HG03460 (cell line): ENCODE data around the gene MAMDC2.
"Not testable (repeated sequence)": the region's sequence is repeated elsewhere in the genome, so short reads cannot be mapped to it uniquely, and the experiment has no call there.

Experiments
- ATAC-seq: cut with Tn5 transposase; IDR thresholded peaks from one replicate; pipeline ENCODE4 v1.9.1; 2021; ENCODE audit not compliant: unreplicated experiment

The MAMDC2 gene

DNA sequence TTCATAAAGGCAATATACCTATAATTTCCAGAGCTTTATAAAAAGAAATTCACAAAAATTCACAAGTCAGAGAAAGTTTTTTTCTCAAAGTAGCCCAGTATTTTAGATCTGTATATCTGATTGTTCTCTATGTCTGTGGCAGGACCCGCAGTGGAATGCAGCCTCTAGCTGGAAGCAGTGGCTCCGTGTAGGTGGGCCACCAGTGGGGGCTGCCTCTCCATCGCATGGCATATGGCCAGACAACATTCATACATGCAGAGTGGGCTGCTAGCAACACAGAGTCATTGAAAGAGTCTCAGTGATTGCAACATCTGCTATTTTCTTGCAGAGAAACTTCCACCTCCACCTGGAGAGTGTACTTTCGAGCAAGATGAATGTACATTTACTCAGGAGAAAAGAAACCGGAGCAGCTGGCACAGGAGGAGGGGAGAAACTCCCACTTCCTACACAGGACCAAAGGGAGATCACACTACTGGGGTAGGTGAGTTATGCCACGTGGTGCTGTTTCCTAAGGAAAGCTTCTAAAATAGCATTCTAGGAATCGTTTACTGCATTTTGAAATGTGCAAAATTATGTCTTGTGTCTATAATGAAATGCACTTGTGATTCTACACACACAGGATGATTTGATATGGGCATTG lies 126.6 kb downstream of the MAMDC2 start:
- no peak for ATAC-seq

DNA sequence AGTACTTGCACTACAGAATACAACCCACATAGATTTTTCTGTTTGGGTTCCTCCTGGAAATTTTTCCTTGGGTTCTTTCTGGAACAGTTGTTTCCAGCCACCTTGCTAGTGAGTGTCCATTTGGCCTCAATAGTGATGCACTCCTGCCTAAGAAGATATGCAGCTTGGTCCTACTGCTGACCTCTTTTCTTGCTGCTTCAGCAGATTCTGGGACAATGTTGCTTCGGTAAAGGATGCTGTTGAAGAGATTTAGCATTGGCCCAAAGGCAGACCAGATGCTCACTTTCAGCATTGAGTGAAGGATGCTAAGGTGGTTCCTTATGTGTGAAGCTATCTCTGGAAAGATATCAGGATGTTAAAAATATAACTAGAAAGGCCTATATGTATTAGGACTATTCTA lies 128.9 kb downstream of the MAMDC2 start:
- no peak for ATAC-seq

DNA sequence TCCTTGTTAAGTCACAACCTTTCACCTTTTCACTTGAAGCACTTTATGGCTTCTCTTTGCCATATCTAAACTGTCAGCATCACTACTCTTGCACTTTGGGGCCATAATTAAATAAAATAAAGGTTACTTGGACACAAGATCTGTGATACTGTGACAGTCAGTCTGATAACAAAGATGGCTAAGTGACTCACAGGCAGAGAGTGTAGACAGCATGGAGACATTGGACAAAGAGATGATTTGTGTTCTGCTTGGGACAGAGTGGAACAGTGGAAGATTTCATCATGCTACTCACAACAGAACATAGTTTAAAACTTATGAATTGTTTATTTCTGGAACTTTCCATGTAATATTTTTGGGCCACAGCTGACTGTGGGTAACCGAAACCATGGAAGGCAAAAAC lies 133.5 kb downstream of the MAMDC2 start:
- ATAC-seq: no peak

DNA sequence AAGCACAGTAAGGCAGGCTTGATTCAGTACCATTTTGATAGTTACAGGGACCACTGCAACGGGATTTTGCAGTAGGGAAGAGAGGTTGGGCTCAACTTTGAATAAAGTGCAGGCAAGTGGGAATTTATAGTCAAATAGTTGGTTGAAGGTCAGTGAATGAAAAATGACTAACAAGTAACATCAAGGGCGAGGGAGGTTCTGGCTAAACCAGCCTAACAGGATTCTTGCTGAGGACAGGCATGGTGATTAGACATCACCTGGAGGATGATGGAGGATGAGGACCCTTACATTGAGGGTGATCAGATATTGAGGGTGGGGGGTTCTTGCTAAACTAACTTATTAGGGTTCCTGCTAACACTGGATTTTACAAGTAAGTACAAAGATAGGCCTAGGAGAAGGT lies 149.1 kb downstream of the MAMDC2 start:
- no peak for ATAC-seq

DNA sequence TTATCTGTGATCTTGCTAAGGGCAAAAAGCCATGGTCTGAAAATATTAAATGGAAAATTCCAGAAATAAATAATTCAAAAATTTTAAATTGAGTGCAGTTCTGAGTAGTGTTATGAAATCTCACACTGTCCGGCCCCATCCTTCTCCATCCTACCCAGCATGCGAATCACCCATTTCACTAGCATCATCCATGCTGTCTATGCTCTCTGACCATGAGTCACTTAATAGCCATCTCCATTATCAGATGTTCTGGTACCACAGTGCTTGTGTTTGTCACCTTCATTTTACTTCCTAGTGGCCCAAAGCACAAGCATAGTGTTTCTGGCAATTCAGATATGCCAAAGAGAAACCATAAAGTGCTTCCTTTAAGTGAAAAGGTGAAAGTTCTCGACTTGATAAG lies 151.8 kb downstream of the MAMDC2 start:
- no peak for ATAC-seq

DNA sequence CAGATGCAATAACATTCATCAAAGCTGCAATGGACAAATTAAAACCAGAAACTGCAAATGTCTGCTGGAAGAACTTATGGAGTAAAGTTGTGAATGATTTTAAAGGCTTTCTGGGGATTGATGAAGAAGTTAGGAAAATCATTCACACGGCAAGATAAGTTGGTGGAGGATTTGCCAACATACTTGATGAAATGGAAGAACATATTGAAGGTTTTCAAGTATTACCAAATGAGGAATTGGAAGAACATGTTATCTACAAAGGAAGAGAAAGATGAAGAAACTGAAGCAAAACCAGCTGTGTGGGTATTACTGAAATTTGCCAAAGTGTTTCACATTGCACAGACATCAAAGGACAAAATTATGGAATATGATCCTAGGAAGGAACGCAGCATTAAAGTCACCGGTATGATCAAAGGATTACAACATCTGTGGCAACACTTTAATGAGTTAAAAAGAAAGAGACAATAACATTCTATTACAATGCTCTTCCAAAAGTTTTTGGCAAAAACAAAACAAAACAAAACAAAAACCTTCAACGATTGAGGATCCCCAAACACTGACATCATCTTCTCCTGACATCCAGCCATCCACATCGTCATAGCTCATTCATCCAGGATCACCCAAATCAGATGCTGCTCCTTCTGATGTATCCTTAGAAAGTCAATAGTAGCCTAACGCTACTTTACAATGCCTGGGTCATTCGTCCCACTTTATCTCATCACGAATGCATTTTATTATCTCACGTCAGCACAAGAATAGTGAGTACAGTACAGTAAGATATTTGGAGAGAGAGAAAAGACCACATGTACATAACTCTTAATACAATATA lies 153.8 kb downstream of the MAMDC2 start:
- ATAC-seq: no peak

DNA sequence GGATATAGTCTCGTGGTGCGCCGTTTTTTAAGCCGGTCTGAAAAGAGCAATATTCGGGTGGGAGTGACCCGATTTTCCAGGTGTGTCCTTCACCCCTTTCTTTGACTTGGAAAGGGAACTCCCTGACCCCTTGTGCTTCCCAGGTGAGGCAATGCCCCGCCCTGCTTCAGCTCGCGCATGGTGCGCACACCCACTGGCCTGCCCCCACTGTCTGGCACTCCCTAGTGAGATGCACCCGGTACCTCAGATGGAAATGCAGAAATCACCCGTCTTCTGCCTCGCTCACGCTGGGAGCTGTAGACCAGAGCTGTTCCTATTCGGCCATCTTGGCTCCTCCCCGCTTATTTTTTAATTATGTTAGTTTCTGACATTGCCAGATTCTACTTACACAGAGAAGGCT lies 161.1 kb downstream of the MAMDC2 start:
- ATAC-seq: not testable (repeated sequence)

DNA sequence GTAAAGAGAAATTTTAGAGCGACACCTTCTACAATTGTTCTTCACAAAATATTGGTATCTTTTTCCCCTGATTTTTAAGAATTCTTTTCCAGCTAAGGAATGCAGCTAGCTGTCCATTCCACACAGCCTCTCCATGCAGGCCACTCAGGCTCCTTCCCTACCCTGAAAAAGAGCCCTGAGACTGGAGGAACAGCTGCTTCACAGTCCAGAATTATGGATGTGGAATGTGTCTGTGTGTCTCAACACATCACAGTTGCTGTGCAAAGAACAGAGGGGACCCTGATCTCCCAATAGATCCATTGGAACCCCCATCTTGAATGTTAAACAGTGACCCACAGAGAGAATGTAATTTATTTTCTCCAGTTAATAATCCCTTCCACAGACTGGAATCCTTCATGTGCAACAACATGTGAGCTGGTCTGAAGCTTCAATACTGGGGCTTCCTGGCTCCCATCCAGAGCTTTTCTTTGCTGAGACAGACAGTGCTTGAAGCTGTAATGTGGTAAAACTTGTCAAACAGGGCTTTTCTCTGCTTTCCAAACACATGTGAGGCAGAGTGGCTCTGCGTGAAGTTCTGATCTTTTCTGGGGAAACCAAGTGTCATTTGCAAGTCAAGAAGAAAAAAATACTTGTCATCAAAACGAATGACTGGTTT lies 161.8 kb downstream of the MAMDC2 start:
- no peak for ATAC-seq

DNA sequence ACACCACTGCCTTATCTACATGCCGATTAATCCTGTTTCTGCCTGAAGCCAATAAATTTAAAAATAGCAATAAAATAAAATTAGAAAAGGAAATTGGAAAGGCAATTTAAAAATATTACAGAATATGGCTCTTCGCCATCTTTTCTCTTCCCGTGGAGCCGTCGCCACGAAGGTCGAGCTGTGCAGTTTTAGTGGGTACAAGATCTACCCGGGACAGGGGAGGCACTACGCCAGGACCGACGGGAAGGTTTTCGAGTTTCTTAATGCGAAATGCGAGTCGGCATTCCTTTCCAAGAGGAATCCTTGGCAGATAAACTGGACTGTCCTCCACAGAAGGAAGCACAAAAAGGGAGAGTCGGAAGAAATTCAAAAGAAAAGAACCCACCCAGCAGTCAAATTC lies 173.4 kb downstream of the MAMDC2 start:
- no peak for ATAC-seq

DNA sequence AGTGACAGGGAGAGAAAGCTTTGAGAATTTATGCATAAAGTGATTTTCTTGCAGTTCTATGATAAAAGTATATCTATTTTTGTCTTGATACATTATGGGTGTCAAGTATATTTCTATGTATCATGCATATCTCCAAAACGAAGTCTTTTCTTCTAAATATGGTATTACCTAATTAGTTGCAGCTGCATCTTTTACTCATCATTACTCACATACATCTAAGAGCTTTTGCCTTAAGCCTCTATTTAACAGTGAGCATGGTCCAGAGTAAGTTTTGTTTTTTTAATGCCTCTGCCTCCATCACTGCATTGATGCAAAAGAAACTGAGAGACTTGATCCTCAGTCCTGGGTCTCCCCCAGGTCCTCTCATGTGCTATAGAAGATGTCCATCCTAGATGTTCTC lies 175.1 kb downstream of the MAMDC2 start:
- no peak for ATAC-seq

DNA sequence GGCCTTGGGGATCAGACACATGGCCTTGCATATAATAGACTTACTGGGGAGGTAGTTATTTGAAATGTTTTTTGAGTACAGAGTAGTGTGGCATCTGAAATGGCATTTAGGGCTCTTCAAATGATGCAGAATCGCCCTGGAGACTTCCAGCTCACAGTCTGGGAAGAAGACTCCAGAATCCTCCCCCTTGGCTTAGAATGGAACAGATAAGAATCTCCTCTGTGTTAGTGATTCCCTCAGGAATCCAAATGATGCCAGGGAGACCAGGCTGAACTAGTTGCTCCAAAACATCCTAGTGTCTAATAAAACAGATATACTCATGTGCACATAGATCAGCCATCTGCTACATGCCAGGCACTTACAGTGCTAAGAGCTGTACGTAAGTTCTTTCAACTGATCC lies 176.6 kb downstream of the MAMDC2 start:
- ATAC-seq: no peak

DNA sequence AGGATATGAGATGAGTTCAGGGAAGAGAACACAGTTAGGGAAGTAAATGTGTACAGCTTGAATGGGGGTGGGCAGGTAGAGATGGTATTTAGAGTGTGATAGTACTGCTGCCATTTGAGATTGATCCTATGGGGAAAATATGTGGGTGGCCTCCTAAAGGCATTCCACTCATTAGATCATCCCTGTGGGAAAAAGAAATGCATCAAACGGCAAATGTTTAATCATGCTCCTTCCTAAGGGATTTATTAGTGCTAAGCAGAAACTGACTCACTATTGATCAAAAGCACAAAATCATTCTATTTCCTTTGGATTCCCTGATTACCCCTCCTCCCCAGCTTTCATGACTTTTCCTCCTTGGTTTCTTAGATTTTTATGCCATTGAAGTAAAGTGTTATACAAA lies 178.7 kb downstream of the MAMDC2 start:
- ATAC-seq: no peak

DNA sequence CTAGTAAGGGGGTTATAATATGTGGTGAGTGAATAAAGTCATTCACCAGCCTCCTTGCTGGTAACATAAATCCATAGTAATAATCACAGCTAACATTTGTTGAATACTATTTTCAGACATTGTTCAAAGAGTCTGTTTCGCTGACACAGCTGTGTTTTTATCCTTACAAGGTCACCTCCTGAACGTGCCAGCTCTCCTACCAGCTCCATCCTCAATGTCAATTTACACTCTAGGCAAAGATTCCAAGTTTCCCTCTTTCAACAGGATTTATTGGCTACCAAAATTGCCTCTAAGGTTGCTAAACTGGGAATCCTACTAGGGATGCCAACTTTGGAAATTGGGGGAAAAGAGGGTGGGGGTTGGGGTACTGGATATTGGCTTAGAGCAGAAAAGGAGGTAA lies 184.5 kb downstream of the MAMDC2 start:
- no peak for ATAC-seq

DNA sequence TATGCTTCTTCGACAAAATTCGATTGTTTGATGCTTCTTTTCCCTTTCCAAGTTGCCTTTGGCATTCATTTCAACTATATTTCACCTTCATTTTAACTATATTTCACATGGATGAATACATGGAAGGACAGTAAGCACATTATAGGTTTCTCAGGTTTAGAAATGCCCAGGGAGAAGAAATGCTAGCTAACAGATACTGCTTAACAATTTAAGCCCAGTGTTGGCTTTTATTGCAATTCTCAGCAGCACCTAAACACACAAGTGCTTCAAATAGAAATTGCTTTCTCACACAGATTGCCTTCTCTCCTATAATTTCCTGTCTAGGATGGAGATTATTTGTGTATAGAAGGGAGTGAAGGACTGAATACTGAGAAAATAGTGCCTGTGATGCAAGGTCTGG lies 185.0 kb downstream of the MAMDC2 start:
- ATAC-seq: no peak

DNA sequence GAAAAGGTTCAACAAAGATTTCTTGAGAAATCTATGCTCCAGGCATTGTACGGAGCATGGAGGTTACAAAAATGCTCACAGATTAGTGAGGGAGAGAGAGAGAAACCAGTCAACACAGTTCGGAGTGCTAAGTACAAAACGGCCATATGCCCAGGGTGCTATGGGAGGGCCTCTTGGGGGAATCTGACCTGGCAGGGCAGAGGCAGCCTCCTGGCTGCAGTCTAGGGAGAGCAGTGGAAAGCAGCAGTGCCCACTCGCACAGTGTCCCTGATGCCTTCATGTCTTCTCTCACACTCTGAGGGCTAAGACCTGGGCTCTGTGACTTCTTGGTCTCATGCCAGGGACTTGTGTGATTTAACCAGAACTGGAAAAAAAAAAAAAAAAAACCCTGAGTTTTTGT lies 185.4 kb downstream of the MAMDC2 start:
- no peak for ATAC-seq

DNA sequence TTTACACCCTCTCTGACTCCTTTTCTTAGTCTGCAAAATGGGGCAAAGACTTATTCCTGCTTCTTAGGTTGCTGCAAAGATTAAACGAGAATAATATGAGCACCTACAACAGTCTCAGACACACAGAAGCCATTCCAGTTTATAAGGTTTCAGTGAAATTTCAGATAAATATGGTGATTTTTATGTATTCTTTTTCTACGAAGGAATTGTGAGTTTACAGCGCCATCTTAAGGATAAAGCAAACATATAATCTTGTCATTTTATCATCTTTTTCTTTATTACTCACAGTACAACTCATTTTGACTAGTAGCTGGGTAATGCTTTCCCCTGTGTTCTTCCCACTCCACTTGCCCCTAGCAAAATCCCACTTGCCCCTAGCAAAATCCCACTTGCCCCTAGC lies 185.9 kb downstream of the MAMDC2 start:
- no peak for ATAC-seq

DNA sequence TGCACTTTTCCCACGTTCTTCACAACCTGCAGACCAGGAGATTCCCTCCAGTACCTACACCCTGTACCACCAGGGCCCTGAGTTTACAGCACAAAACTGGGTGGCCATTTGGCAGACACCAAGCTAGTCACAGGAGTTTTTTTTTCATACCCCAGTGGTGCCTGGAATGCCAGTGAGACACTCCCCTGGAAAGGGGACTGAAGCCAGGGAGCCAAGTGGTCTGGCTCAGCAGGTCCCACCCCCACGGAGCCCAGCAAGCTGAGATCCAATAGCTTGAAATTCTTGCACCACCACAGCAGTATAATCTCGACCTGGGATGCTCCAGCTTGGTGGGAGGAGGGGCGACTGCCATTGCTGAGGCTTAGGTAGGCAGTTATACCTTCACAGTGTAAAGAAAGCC lies 188.8 kb downstream of the MAMDC2 start:
- no peak for ATAC-seq

DNA sequence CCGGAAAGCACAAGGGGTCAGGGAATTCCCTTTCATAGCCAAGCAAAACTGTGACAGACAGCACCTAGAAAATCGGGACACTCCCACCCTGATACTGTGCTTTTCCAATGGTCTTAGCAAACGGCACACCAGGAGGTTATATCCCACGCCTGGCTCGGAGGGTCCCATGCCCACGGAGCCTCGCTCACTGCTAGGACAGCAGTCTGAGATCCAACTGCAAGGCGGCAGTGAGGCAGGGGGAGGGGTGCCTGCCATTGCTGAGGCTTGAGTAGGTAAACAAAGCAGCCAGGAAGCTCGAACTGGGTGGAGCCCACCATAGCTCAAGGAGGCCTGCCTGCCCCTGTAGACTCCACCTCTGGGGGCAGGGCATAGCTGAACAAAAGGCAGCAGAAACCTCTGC lies 190.6 kb downstream of the MAMDC2 start:
- ATAC-seq: not testable (repeated sequence)

DNA sequence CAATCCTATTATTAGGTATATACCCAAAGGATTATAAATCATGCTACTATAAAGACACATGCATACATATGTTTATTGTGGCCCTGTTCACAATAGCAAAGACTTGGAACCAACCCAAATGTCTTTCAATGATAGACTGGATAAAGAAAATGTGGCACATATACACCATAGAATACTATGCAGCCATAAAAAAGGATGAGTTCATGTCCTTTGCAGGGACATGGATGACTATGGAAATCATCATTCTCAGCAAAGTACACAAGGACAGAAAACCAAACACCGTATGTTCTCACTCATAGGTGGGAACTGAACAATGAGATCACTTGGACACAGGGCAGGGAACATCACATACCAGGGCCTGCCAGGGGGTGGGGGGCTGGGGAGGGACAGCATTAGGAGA lies 202.3 kb downstream of the MAMDC2 start:
- not testable (repeated sequence) for ATAC-seq

DNA sequence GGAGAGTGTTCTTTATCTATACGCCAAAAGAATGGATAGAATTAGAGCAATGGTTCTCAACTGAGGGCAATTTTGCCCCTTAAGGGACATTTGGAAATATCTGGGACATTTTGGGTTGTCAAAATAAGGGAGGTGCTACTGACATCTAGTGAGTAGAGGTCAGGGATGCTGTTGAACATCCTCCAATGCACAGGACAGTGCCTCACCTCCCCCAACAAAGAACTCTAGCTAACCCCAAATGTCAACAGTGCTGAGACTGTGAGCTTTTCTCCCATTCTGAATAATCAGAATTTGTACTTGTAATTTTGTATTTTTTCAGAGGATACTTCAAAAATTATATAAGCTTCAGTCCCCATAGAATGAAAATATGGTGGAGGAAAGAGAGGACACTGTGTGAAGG lies 206.6 kb downstream of the MAMDC2 start:
- no peak for ATAC-seq

DNA sequence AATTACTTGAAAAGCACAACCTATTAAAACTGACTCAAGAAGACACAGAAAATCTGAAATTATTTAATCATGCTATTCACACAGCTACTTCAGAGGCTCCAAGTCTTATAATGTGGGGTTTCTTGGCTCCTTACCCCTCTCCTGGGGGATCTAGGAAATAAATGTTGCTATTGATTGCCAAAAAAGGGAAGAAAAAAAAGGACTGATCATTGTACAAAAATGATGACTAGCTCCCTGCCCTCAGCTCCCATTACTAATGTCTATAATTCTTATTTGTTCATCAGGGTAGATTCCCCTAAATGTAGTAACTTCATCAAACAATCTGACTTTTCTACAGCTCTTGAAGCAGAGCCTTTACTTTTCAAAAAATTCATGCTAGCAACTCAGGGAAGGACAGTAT lies 211.8 kb downstream of the MAMDC2 start:
- ATAC-seq: no peak

DNA sequence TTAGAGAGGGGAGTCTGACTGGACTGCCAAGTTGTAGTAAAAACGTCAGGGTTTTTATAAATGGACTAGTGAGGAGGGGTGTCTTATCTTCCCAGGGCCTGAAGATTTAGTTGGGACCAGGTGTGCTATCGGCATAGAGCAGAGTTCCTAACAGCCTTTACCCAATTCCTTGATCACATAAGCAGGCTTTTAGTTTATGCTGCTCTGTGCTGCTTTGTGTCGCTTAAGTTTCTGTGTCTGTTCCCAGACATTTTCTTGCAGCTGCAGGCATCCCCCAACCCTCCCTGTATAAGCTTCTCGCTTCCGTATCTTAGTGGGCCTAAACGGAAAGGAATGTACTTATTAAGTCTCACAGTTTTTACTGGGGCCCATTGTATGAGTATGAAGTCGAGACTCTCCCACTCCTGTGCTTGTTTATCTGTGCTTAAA lies 212.5 kb downstream of the MAMDC2 start:
- ATAC-seq: no peak
